Measurements from ENCODE around the gene CLCN4. TPM values are rescaled to one million over a fixed set of nuclear protein-coding genes. Genes with fewer than 3 reads are reported as not detected.
A peak's percentile ranks its signal among the peaks of the same experiment; 100 is the strongest.

Gene CLCN4
- total RNA-seq, 6 donors from 2014 or later, result 5.2 to 26.3 (median 11.7) TPM

GRCh38 chrX:10189317-10190268, 32.8 kb downstream of the CLCN4 start:
- no peaks in the 10 kb centered on the region for H3K9me3 ChIP-seq
- no peak overlapping the region for H3K27ac ChIP-seq
- peaks cover 0 to 7% (median 0%) of the 10 kb centered on the region in 4 donors for H3K4me1 ChIP-seq
- ATAC-seq (ENCODE audit: low FRiP score in 2 of 2) (peak; percentile 81 to 95), DNase-seq (peak in 1 of 2 donors; percentile 75)
- H3K27me3 ChIP-seq, result no peaks in the 10 kb centered on the region
- H3K4me3 ChIP-seq, result no peak overlapping the region
- TF ChIP-seq POLR2AphosphoS5 (IDR thresholded peaks at IDR 0.05) (no peak), CTCF (IDR thresholded peaks at IDR 0.05) (peak; percentile 69 to 92 (median 84)), EP300 (IDR thresholded peaks at IDR 0.05) (no peak), POLR2A (IDR thresholded peaks at IDR 0.05) (no peak)
- H3K36me3 ChIP-seq, result no peaks in the 10 kb centered on the region
- WGBS, 2 donors, result 28 to 53% methylated on average over 10 to 16 of the region's 16 CpGs

GRCh38 chrX:10190367-10190766, 33.6 kb downstream of the CLCN4 start:
- TF ChIP-seq POLR2AphosphoS5 (IDR thresholded peaks at IDR 0.05) (no peak), CTCF (IDR thresholded peaks at IDR 0.05) (peak in 3 of 6 experiments; percentile 32 to 46 (median 36))
- Histone ChIP-seq H3K4me3 (no peak overlapping the region), H3K9me3 (no peaks in the 10 kb centered on the region), H3K36me3 (no peaks in the 10 kb centered on the region), H3K27me3 (no peaks in the 10 kb centered on the region), H3K4me1 (peaks cover 0 to 7% (median 0%) of the 10 kb centered on the region in 4 donors), H3K27ac (no peak overlapping the region)
- WGBS, 2 donors, result 3 to 9% methylated on average over 3 of the region's 3 CpGs
- no peak for DNase-seq
- peak; percentile 64 to 91 for ATAC-seq (ENCODE audit: low FRiP score in 2 of 2)

- H3K4me1 ChIP-seq, result peaks cover 0 to 7% (median 0%) of the 10 kb centered on the region in 4 donors
- no peaks in the 10 kb centered on the region for H3K27me3 ChIP-seq
- no peak overlapping the region for H3K4me3 ChIP-seq
- ATAC-seq (ENCODE audit: low FRiP score in 2 of 2), result no peak
- H3K27ac ChIP-seq, result no peak overlapping the region
- no peak for DNase-seq
- H3K36me3 ChIP-seq, result no peaks in the 10 kb centered on the region
- TF ChIP-seq EP300 (IDR thresholded peaks at IDR 0.05) (no peak), CTCF (IDR thresholded peaks at IDR 0.05) (no peak), POLR2A (IDR thresholded peaks at IDR 0.05) (no peak), POLR2AphosphoS5 (IDR thresholded peaks at IDR 0.05) (no peak)
- H3K9me3 ChIP-seq, result no peaks in the 10 kb centered on the region
These were observed 36.8 kb downstream of the CLCN4 start for GRCh38 chrX:10193587-10193986.

- Histone ChIP-seq H3K36me3 (no peaks in the 10 kb centered on the region), H3K27me3 (no peaks in the 10 kb centered on the region), H3K4me3 (no peak overlapping the region), H3K9me3 (no peaks in the 10 kb centered on the region), H3K4me1 (peaks cover 0 to under 1% (median 0%) of the 10 kb centered on the region in 4 donors), H3K27ac (no peak overlapping the region)
- ATAC-seq (ENCODE audit: low FRiP score in 2 of 2), result no peak
- no peak for DNase-seq
- no peak for TF ChIP-seq EP300 (IDR thresholded peaks at IDR 0.05)
- TF ChIP-seq POLR2AphosphoS5 (IDR thresholded peaks at IDR 0.05), result no peak
- TF ChIP-seq CTCF (IDR thresholded peaks at IDR 0.05), result no peak
- WGBS, 2 donors, result 77% methylated on average over 4 of the region's 4 CpGs
These were observed 38.6 kb downstream of the CLCN4 start for GRCh38 chrX:10195425-10195824.

DNA sequence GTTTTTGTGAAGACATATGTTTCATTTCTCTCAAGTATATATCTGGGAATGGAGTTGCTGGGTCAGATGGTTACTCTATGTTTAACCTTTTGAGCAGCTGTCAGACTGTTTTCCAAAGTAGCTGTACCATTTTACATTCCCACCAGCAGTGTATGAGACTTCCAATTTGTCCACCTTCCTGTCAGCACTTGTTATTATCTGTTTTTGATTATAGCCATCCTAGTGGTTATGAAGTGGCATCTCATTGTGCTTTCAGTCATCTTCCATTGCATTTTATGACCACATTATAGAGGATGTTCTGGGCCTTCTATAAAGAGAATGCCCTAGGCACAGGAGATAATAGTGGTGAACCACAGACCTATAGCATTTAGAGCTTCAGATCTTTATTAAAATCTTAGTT, 39.2 kb downstream of the CLCN4 start:
- no peak for TF ChIP-seq CTCF (IDR thresholded peaks at IDR 0.05)
- no peak for TF ChIP-seq EP300 (IDR thresholded peaks at IDR 0.05)
- no peak for TF ChIP-seq POLR2A (IDR thresholded peaks at IDR 0.05)
- TF ChIP-seq POLR2AphosphoS5 (IDR thresholded peaks at IDR 0.05), result no peak
- no peak overlapping the region for H3K27ac ChIP-seq
- no peaks in the 10 kb centered on the region for H3K9me3 ChIP-seq
- no peaks in the 10 kb centered on the region for H3K36me3 ChIP-seq
- H3K27me3 ChIP-seq, result no peaks in the 10 kb centered on the region
- ATAC-seq (ENCODE audit: low FRiP score in 2 of 2), result no peak
- H3K4me1 ChIP-seq, result no peaks in the 10 kb centered on the region
- DNase-seq, result no peak
- no peak overlapping the region for H3K4me3 ChIP-seq

Measured in upper lobe of left lung (tissue), 6 donors.